Left lung (tissue), 10 donors: ENCODE results near the gene PDE8B. TPM values are rescaled to one million over a fixed set of nuclear protein-coding genes. Genes with fewer than 3 reads are reported as not detected.

Experiments used
- ATAC-seq: fragments of 200-7000 bp; cut with Tn5 transposase; one replicate; pipeline ENCODE4 v1.9.1; 2020; ENCODE audit warnings: moderate library complexity
- DNase-seq, 4 donors: peaks; one replicate each; pipeline ENCODE4 v3.0.0-alpha.2; 2013 to 2020
- H3K27ac ChIP-seq, 2 donors: fragments of 200-600 bp; sonication (generic) in 1 of 2; one replicate each; pipeline versions ENCODE4 v1.5.0 to v1.8.0; 2020 to 2021
- H3K27me3 ChIP-seq, 2 donors: fragments of 200-600 bp; sonication (generic) in 1 of 2; one replicate each; pipeline versions ENCODE4 v1.5.0 to v1.8.0; 2020 to 2021
- H3K36me3 ChIP-seq, 2 donors: fragments of 200-600 bp; sonication (generic) in 1 of 2; one replicate each; pipeline versions ENCODE4 v1.5.0 to v1.8.0; 2020 to 2021
- H3K4me1 ChIP-seq, 2 donors: fragments of 200-600 bp; one replicate each; pipeline ENCODE4 v1.8.0; 2021
- H3K4me3 ChIP-seq, 2 donors: fragments of 200-600 bp; sonication (generic) in 1 of 2; one replicate each; pipeline versions ENCODE4 v1.5.0 to v1.8.0; 2020 to 2021; ENCODE audit warnings: mild to moderate bottlenecking in 1 of 2
- H3K9me3 ChIP-seq, 2 donors: fragments of 200-600 bp; sonication (generic) in 1 of 2; one replicate each; pipeline versions ENCODE4 v1.5.0 to v1.8.0; 2020 to 2021
- CTCF ChIP-seq, 2 donors: fragments of 200-600 bp; sonication (generic) in 1 of 2; IDR thresholded peaks; one replicate each; pipeline versions ENCODE4 v1.5.0 to v1.8.0; 2021; ENCODE audit warnings: antibody characterized with exemption in 2 of 2
- intact Hi-C, 2 donors: fragments of 100-400 bp; cut with DNase I; formaldehyde crosslinking; loops; one replicate each; pipeline versions ENCODE4 v1.11.2 to v1.14.2; 2022
- polyA plus RNA-seq, 6 donors: library from polyadenylated mRNA; unstranded; fragments of 120-200 nt; gene quantifications; one replicate each; pipeline ENCODE4 v1.2.1, GENCODE V29; 2013; ENCODE audit not compliant: insufficient read length in 6 of 6
- total RNA-seq, 2 donors: library from RNA; stranded (reverse); fragmentation: NEBNext Ultra II Directional; extraction: Animal tissue kit (Norgen Biotek cat#: 25700); gene quantifications; one replicate each; pipeline ENCODE4 v1.2.1, GENCODE V29; 2021
- donor health status: DM: no; HTN: yes; CAD: no.
- donor health status: DM: no; HTN: no; CAD: no.

PDE8B gene
- total and polyA plus RNA-seq, 8 donors = 3.3 to 8.7 (median 6.5) TPM

DNA sequence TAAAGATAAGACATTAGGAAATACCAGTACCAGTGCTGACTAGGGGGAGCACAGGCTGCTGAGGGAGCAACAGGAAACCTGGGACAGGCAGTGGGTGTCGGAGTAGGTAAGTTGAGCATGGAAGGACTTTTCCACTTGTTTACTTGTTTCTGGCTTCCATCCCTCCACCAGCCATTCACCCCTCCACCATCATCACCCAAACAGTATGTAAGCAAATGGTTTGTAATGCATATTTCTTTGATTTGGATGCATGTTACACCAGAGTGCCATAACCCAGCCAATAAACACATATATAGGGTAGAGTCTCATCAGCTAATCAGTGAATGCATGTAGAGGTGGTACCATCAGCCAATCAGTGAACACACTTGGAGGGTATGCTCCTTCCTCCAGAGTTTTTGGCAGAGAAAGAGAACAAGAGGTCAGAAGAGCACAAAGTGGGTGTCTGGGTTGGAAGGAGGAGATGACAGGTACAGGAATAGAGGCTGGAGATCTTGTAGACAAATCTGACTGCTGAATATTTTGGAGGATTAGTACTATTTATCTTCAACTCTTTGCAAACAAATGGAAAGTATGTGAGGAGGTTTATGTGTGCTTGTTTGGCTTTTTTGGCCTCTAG is 37.7 kb upstream of the PDE8B start:
- TF ChIP-seq CTCF (IDR thresholded peaks at IDR 0.05) = no peak
- intact Hi-C loops = no loop called here
- Histone ChIP-seq H3K27me3 (peaks cover 0 to 5% of the 10 kb centered on the region in 2 donors), H3K4me3 (no peak overlapping the region), H3K36me3 (no peaks in the 10 kb centered on the region), H3K9me3 (no peaks in the 10 kb centered on the region), H3K27ac (no peak overlapping the region), H3K4me1 (peaks cover 4 to 12% of the 10 kb centered on the region in 2 donors)
- ATAC-seq (no peak), DNase-seq (no peak)

DNA sequence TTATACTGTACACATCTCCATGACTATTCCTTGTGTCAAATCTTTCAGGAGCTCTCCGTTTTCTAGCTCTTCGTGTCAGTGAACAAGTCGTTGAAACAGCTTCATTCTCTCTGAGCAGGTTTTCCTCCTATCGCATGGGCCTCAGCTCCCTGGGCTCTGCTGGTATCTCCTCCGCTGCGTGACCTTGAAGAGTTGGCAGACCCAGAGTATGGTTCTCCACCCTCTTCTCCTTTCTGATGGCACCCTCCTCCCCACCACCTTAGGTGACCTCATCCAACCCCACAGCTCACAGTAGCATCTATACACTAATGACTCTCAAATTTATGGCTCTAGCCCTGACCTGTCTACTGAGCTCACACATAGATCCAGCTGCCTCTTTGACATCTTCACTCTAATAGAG is 36.0 kb upstream of the PDE8B start:
- H3K27me3 ChIP-seq = peaks cover 0 to 21% of the 10 kb centered on the region in 2 donors
- H3K36me3 ChIP-seq = no peaks in the 10 kb centered on the region
- ATAC-seq (no peak), DNase-seq (no peak)
- TF ChIP-seq CTCF (IDR thresholded peaks at IDR 0.05) = no peak
- intact Hi-C loops = no loop called here
- no peak overlapping the region for H3K4me3 ChIP-seq
- H3K9me3 ChIP-seq = no peaks in the 10 kb centered on the region
- no peak overlapping the region for H3K27ac ChIP-seq
- no peaks in the 10 kb centered on the region for H3K4me1 ChIP-seq

DNA sequence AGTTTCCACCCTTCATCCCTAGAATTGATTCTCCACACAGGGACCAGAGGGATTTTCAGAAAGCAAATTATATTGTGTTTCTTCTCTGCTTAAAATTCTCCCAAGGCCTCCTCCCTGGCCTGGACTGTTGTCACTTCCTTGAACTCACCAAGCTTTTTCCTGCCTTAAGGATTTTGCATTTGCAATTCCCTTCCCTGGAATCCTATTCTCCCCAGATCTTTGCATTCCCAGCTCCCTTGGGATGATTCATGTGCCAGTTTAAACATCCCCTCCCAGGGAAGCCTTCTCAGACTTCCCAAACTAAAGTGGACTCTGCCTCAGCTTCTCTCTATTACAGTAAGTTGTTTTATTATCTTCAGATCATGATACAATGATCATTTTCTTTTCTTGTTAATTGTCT is 35.2 kb upstream of the PDE8B start:
- H3K27ac ChIP-seq = no peak overlapping the region
- peaks cover 0 to 3% of the 10 kb centered on the region in 2 donors for H3K4me1 ChIP-seq
- H3K36me3 ChIP-seq = no peaks in the 10 kb centered on the region
- ATAC-seq = no peak
- DNase-seq = no peak
- H3K9me3 ChIP-seq = no peaks in the 10 kb centered on the region
- H3K27me3 ChIP-seq = peaks cover 7 to 28% of the 10 kb centered on the region in 2 donors
- intact Hi-C loops = no loop called here
- no peak for TF ChIP-seq CTCF (IDR thresholded peaks at IDR 0.05)
- H3K4me3 ChIP-seq = no peak overlapping the region

DNA sequence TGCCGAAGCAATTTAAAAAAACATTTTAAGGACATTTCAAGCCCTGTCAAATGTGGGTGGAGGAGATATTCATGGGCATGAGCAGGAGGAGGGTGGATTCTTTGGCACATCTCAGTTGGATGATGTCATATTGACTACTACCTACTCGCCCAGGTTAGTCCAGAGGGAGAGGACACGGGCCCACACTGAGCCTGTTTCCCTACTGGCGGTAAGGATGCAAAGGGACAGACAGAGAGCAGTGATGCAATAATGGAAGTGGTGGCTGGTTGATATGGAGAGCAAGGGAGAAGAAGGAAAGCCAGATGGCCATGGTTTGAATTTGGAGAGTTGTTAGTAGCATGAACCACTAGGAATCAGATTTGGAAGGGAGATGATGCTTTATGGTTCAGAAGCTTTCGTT is 34.1 kb upstream of the PDE8B start:
- no peak for TF ChIP-seq CTCF (IDR thresholded peaks at IDR 0.05)
- intact Hi-C loops = no loop called here
- Histone ChIP-seq H3K4me3 (no peak overlapping the region), H3K4me1 (peaks cover 0 to 9% of the 10 kb centered on the region in 2 donors), H3K9me3 (no peaks in the 10 kb centered on the region), H3K27ac (no peak overlapping the region), H3K36me3 (no peaks in the 10 kb centered on the region), H3K27me3 (peaks cover 16 to 40% of the 10 kb centered on the region in 2 donors)
- no peak for ATAC-seq
- no peak for DNase-seq

GRCh38 chr5:77177576-77177975 is 32.9 kb upstream of the PDE8B start:
- no peak overlapping the region for H3K27ac ChIP-seq
- intact Hi-C loops = no loop called here
- peaks cover 16 to 51% of the 10 kb centered on the region in 2 donors for H3K27me3 ChIP-seq
- no peak for TF ChIP-seq CTCF (IDR thresholded peaks at IDR 0.05)
- no peak for ATAC-seq
- no peak for DNase-seq
- H3K9me3 ChIP-seq = no peaks in the 10 kb centered on the region
- no peak overlapping the region for H3K4me3 ChIP-seq
- peaks cover 0 to 9% of the 10 kb centered on the region in 2 donors for H3K4me1 ChIP-seq
- no peaks in the 10 kb centered on the region for H3K36me3 ChIP-seq
